NCI-H2196 treated with DMSO at 0.1 percent for 48 hours (cell line): Measurements from ENCODE around the gene DCHS2.

Experiments used
- DNase-seq: peaks from one replicate; lab custom pipeline; 2025; ENCODE audit not compliant: unreplicated experiment; lab: John Stamatoyannopoulos, UW

Gene DCHS2

GRCh38 chr4:154399259-154399974 is 92.2 kb downstream of the DCHS2 start:
- no peak for DNase-seq

GRCh38 chr4:154390324-154390723 is 101.3 kb downstream of the DCHS2 start:
- DNase-seq, result no peak

GRCh38 chr4:154389148-154389547 is 102.5 kb downstream of the DCHS2 start:
- no peak for DNase-seq

- no peak for DNase-seq
Observed at GRCh38 chr4:154384012-154384411, 107.6 kb downstream of the DCHS2 start.

- DNase-seq, result no peak
Observed at GRCh38 chr4:154376486-154376885, 115.1 kb downstream of the DCHS2 start.

- DNase-seq, result no peak
Observed at GRCh38 chr4:154368060-154368459, 123.5 kb downstream of the DCHS2 start.

GRCh38 chr4:154367659-154368058 is 123.9 kb downstream of the DCHS2 start:
- DNase-seq, result no peak

- DNase-seq, result no peak
Observed at GRCh38 chr4:154366956-154367355, 124.6 kb downstream of the DCHS2 start.

GRCh38 chr4:154364066-154364845 is 127.3 kb downstream of the DCHS2 start:
- no peak for DNase-seq

GRCh38 chr4:154361450-154361849 is 130.1 kb downstream of the DCHS2 start:
- no peak for DNase-seq

GRCh38 chr4:154360491-154360890 is 131.1 kb downstream of the DCHS2 start:
- DNase-seq, result no peak

GRCh38 chr4:154354883-154355282 is 136.7 kb downstream of the DCHS2 start:
- DNase-seq, result no peak

- no peak for DNase-seq
Observed at GRCh38 chr4:154349829-154350228, 141.8 kb downstream of the DCHS2 start.

GRCh38 chr4:154348657-154349056 is 142.9 kb downstream of the DCHS2 start:
- no peak for DNase-seq

GRCh38 chr4:154345359-154345758 is 146.2 kb downstream of the DCHS2 start:
- DNase-seq, result no peak

- no peak for DNase-seq
Observed at GRCh38 chr4:154344686-154345085, 146.9 kb downstream of the DCHS2 start.

GRCh38 chr4:154343651-154344050 is 147.9 kb downstream of the DCHS2 start:
- DNase-seq, result no peak

- no peak for DNase-seq
Observed at GRCh38 chr4:154341448-154341847, 150.2 kb downstream of the DCHS2 start.

GRCh38 chr4:154335588-154335987 is 156.0 kb downstream of the DCHS2 start:
- DNase-seq, result no peak

GRCh38 chr4:154332681-154333421 is 158.7 kb downstream of the DCHS2 start:
- no peak for DNase-seq

GRCh38 chr4:154329939-154330338 is 161.7 kb downstream of the DCHS2 start:
- no peak for DNase-seq
